K562 (cell line): ENCODE measurements around the gene MED19. TPM values are rescaled to one million over a fixed set of nuclear protein-coding genes. Genes with fewer than 3 reads are reported as not detected.

ENCODE experiments used
- ARID1B ChIP-seq: fragments of 450-650 bp; IDR thresholded peaks from 2 replicates; pipeline ENCODE4 v1.6.1; 2016; ENCODE audit warnings: antibody characterized with exemption, mild to moderate bottlenecking, inconsistent platforms
- BCLAF1 ChIP-seq, 2 experiments: fragments of 450-650 bp in 1 of 2; IDR thresholded peaks; 2 replicates each; pipeline ENCODE4 v1.6.1; 2011 to 2017; ENCODE audit warnings: low read depth in 2 of 2, antibody characterized with exemption in 1 of 2, borderline replicate concordance in 1 of 2, low read length in 1 of 2, mild to moderate bottlenecking in 1 of 2, mixed read lengths in 1 of 2; ENCODE audit not compliant: control insufficient read depth in 1 of 2
- ELF4 ChIP-seq: fragments of 450-650 bp; formaldehyde crosslinking; IDR thresholded peaks from 2 replicates; pipeline ENCODE4 v1.4.0; 2022; ENCODE audit warnings: missing genetic modification characterization
- GMEB1 ChIP-seq: fragments of 250-450 bp; sonication (Bioruptor Pico); IDR thresholded peaks from 2 replicates; pipeline ENCODE4 v1.4.0; 2020; ENCODE audit warnings: mild to moderate bottlenecking
- GTF2E2 ChIP-seq: fragments of 200-800 bp; sonication (Bioruptor generic); IDR thresholded peaks from 2 replicates; pipeline ENCODE4 v1.6.1; 2016; ENCODE audit warnings: missing genetic modification characterization, missing compliant biosample characterization
- MTA1 ChIP-seq: fragments of 450-650 bp; IDR thresholded peaks from 2 replicates; pipeline ENCODE4 v1.6.1; 2017; ENCODE audit warnings: borderline replicate concordance
- POLR2G ChIP-seq: fragments of 200-400 bp; formaldehyde crosslinking; IDR thresholded peaks from 2 replicates; pipeline ENCODE4 v1.6.1; 2017; ENCODE audit warnings: low read depth, mild to moderate bottlenecking, antibody characterized with exemption, low read length, moderate library complexity
- RBBP5 ChIP-seq: fragments of 200-600 bp; sonication (generic); IDR thresholded peaks from 2 replicates; pipeline ENCODE4 v1.6.1; 2012; ENCODE audit warnings: borderline replicate concordance, mild to moderate bottlenecking, low read length, control low read depth, inconsistent platforms; ENCODE audit not compliant: insufficient read depth, poor library complexity, severe bottlenecking
- RBM25 ChIP-seq: fragments of 200-400 bp; formaldehyde crosslinking; IDR thresholded peaks from 2 replicates; pipeline ENCODE4 v1.6.1; 2018; ENCODE audit warnings: low read length, low read depth, moderate library complexity; ENCODE audit not compliant: severe bottlenecking
- SMAD3 ChIP-seq: fragments of 450-650 bp; formaldehyde crosslinking; conservative IDR thresholded peaks from 2 replicates; pipeline ENCODE4 v1.4.0; 2020; ENCODE audit warnings: mild to moderate bottlenecking
- SUPT5H ChIP-seq: fragments of 450-650 bp; IDR thresholded peaks from 2 replicates; pipeline ENCODE4 v1.6.1; 2016
- TAF1 ChIP-seq: IDR thresholded peaks from 2 replicates; pipeline ENCODE4 v1.6.1; 2011; ENCODE audit warnings: mild to moderate bottlenecking, low read length, moderate library complexity; ENCODE audit not compliant: insufficient read depth, control insufficient read depth, severe bottlenecking; ENCODE audit errors: extremely low read depth
- XRCC3 ChIP-seq: fragments of 450-650 bp; IDR thresholded peaks from 2 replicates; pipeline ENCODE4 v1.6.1; 2017; ENCODE audit warnings: mild to moderate bottlenecking, moderate library complexity
- ZNF444 ChIP-seq: fragments of 250-450 bp; sonication (Bioruptor Pico); IDR thresholded peaks from 2 replicates; pipeline ENCODE4 v1.4.0; 2020; ENCODE audit warnings: mild to moderate bottlenecking, moderate library complexity
- ZNF766 ChIP-seq: fragments of 200-800 bp; sonication (Bioruptor generic); conservative IDR thresholded peaks from 2 replicates; pipeline ENCODE4 v1.6.1; 2016; ENCODE audit warnings: missing genetic modification characterization, missing compliant biosample characterization
- polyA plus RNA-seq, 8 experiments: library from polyadenylated mRNA; depleted of rRNA in 4 of 8; stranded (reverse) in 5 of 8; unstranded in 3 of 8; fragments of >200 nt; fragmentation: Nextera tagmentation in 2 of 8; fragmentation: Illumina TruSeq in 1 of 8; extraction: Ambion mirVana in 2 of 8; extraction: Trizol in 1 of 8; gene quantifications; 2 replicates each; pipeline versions ENCODE4 v1.2.1 to v1.2.3, GENCODE V29; 2011 to 2014; ENCODE audit warnings: inconsistent platforms in 1 of 8, missing spikeins in 1 of 8
- total RNA-seq, 7 experiments: library from RNA; depleted of rRNA in 6 of 7; stranded (reverse); fragments of >200 nt in 6 of 7; fragmentation: Illumina TruSeq in 2 of 7; extraction: Trizol in 2 of 7; gene quantifications; 2 replicates each; pipeline versions ENCODE4 v1.2.1 to v1.2.3, GENCODE V29; 2011 to 2021; ENCODE audit warnings: low replicate concordance in 1 of 7
- TF ChIP-seq, protein P1 (sequence below): sonication (generic); formaldehyde crosslinking; IDR thresholded peaks from 2 replicates; pipeline ENCODE4 v1.8.0; 2023; ENCODE audit warnings: mild to moderate bottlenecking, missing genetic modification reagents
- TF ChIP-seq, protein P2 (sequence below): IDR thresholded peaks from 2 replicates; pipeline ENCODE4 v1.6.1; 2016; ENCODE audit warnings: missing genetic modification characterization, missing compliant biosample characterization

MED19 gene
- total and polyA plus RNA-seq, 9 of the 15 experiments (the other 6 are each of a cell fraction or from before 2014, with no cell fraction given): 7.3 to 23.5 (median 15.0) TPM

DNA sequence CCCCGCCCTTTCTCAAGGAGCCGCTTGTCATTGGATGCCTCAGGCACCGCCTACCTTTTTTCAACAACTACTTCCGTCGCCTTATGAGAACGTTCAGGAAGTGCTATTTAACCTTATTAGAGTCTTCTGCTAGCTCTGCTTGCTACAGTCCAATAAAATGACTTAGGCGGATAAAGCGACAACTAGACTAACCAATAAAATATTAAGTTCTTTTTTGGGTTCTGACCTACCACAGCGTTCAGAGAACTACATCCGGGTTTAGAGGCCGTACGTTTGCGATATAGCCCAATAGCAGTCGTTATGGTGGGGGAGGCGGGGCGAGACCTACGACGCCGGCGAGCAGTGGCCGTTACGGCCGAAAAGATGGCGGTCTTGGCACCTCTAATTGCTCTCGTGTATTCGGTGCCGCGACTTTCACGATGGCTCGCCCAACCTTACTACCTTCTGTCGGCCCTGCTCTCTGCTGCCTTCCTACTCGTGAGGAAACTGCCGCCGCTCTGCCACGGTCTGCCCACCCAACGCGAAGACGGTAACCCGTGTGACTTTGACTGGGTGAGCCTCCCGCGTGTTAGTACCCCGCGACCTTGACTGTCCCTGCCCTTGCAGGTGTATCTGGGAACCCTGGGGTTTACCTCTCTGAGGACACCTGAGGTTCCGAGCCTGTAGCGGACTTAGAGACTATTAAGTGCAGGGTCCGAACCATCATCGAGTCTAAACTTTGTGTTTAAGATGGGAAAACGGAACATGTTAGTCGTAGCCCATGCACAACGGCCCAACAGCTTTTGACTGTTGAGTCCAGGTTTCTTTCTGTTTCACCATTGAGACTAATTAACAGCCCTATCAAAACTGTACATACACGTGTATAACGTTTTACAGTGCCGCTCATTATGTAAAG, 488 bp upstream of the MED19 start, which contains the start of gene TMX2 (continued):
- TF ChIP-seq, protein P1, sequence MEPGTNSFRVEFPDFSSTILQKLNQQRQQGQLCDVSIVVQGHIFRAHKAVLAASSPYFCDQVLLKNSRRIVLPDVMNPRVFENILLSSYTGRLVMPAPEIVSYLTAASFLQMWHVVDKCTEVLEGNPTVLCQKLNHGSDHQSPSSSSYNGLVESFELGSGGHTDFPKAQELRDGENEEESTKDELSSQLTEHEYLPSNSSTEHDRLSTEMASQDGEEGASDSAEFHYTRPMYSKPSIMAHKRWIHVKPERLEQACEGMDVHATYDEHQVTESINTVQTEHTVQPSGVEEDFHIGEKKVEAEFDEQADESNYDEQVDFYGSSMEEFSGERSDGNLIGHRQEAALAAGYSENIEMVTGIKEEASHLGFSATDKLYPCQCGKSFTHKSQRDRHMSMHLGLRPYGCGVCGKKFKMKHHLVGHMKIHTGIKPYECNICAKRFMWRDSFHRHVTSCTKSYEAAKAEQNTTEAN (CRISPR knock-in tag): no peak
- peak; percentile 77; the same call in 1 of the 2 replicates for TF ChIP-seq GTF2E2 (tag)
- TF ChIP-seq ELF4 (CRISPR knock-in tag): 0 out of 2 replicates have a peak, but pooled peaks have one; percentile 65
- peak; percentile 89 for TF ChIP-seq TAF1
- TF ChIP-seq ARID1B: 0 out of 2 replicates have a peak, but pooled peaks have one; percentile 8
- TF ChIP-seq BCLAF1 (IDR thresholded peaks at IDR 0.05; ENCODE audit: borderline replicate concordance in 1 of 2, control insufficient read depth in 1 of 2, low read depth in 2 of 2, low read length in 1 of 2): no peak
- TF ChIP-seq ZNF444: no peak
- 0 out of 2 replicates have a peak, but pooled peaks have one; percentile 34 for TF ChIP-seq GMEB1 (CRISPR knock-in tag)
- 0 out of 2 replicates have a peak, but pooled peaks have one; percentile 6 for TF ChIP-seq SMAD3 (CRISPR knock-in tag)
- peak; percentile 92 for TF ChIP-seq SUPT5H
- peak; percentile 97 for TF ChIP-seq MTA1
- TF ChIP-seq, protein P2, sequence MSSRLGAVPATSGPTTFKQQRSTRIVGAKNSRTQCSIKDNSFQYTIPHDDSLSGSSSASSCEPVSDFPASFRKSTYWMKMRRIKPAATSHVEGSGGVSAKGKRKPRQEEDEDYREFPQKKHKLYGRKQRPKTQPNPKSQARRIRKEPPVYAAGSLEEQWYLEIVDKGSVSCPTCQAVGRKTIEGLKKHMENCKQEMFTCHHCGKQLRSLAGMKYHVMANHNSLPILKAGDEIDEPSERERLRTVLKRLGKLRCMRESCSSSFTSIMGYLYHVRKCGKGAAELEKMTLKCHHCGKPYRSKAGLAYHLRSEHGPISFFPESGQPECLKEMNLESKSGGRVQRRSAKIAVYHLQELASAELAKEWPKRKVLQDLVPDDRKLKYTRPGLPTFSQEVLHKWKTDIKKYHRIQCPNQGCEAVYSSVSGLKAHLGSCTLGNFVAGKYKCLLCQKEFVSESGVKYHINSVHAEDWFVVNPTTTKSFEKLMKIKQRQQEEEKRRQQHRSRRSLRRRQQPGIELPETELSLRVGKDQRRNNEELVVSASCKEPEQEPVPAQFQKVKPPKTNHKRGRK (tag): no peak
- no peak for TF ChIP-seq ZNF766 (CRISPR knock-in tag)
- TF ChIP-seq POLR2G: peak; percentile 85
- peak; percentile 82 for TF ChIP-seq RBBP5
- TF ChIP-seq XRCC3: no peak
- TF ChIP-seq RBM25: peak; percentile 89
